Activated CD8-positive, alpha-beta memory T cell treated with anti-CD3 and anti-CD28 coated beads for 1 hour (primary cell): ENCODE results near the gene TEX54.
"Not testable (repeated sequence)": the region's sequence is repeated elsewhere in the genome, so short reads cannot be mapped to it uniquely, and the experiment has no call there.

Experiments
- DNase-seq, 2 donors: peaks; one replicate each; pipeline ENCODE4 v3.0.0-alpha.2; 2020; ENCODE audit warnings: low read depth in 1 of 2; ENCODE audit errors: extremely low read depth in 1 of 2

The TEX54 gene

GRCh38 chr11:62835336-62835735 lies 2.7 kb upstream of the TEX54 start:
- no peak for DNase-seq

GRCh38 chr11:62831520-62832335 lies 913 bp downstream of the TEX54 start, which contains the start of gene STX5:
STX5 (minus strand) TSS chr11:62832051; CDS start chr11:62831243, 808 bp downstream.
- peak; percentile 97 to 99 for DNase-seq

GRCh38 chr11:62830904-62831519 lies 1.6 kb downstream of the TEX54 start:
- no peak for DNase-seq

- DNase-seq = not testable (repeated sequence)
Measured at GRCh38 chr11:62828130-62828529, 4.5 kb downstream of the TEX54 start.

GRCh38 chr11:62823677-62824076 lies 9.0 kb downstream of the TEX54 start:
- no peak for DNase-seq

GRCh38 chr11:62817129-62817528 lies 15.5 kb downstream of the TEX54 start:
- no peak for DNase-seq

GRCh38 chr11:62816557-62816956 lies 16.1 kb downstream of the TEX54 start:
- DNase-seq = no peak

- DNase-seq = no peak
Measured at GRCh38 chr11:62811659-62812058, 21.0 kb downstream of the TEX54 start.

GRCh38 chr11:62810748-62811147 lies 21.9 kb downstream of the TEX54 start:
- DNase-seq = no peak

- DNase-seq = no peak
Measured at GRCh38 chr11:62806611-62807121, 26.0 kb downstream of the TEX54 start.

GRCh38 chr11:62805961-62806441 lies 26.6 kb downstream of the TEX54 start:
- no peak for DNase-seq

- DNase-seq = peak; percentile 87 to 97
Measured at GRCh38 chr11:62805076-62805892, 27.4 kb downstream of the TEX54 start, which contains the start of gene NXF1. NXF1 (minus strand) TSS chr11:62805440; CDS start chr11:62805356, 84 bp downstream.

GRCh38 chr11:62804310-62805075 lies 28.1 kb downstream of the TEX54 start:
- DNase-seq = no peak

- DNase-seq = no peak
Measured at GRCh38 chr11:62801071-62801470, 31.6 kb downstream of the TEX54 start.

- DNase-seq = no peak
Measured at GRCh38 chr11:62799486-62799885, 33.2 kb downstream of the TEX54 start.

- no peak for DNase-seq
Measured at GRCh38 chr11:62796281-62796680, 36.4 kb downstream of the TEX54 start.

- no peak for DNase-seq
Measured at GRCh38 chr11:62794201-62794775, 38.4 kb downstream of the TEX54 start.

- DNase-seq = no peak
Measured at GRCh38 chr11:62792202-62792575, 40.5 kb downstream of the TEX54 start.

GRCh38 chr11:62791501-62792201 lies 41.0 kb downstream of the TEX54 start, which contains the start of gene TMEM223:
TMEM223 (minus strand) TSS chr11:62792006; CDS start chr11:62791994, 12 bp downstream.
- peak; percentile 52 to 88 for DNase-seq
